NCI-H226 (cell line): Measurements from ENCODE around the gene HLA-G.
A peak's percentile ranks its signal among the peaks of the same experiment; 100 is the strongest.
"Not testable (repeated sequence)": the region's sequence is repeated elsewhere in the genome, so short reads cannot be mapped to it uniquely, and the experiment has no call there.

Source experiments
- DNase-seq: peaks from one replicate; pipeline ENCODE4 v3.0.0-alpha.2; 2015

Gene HLA-G

DNA sequence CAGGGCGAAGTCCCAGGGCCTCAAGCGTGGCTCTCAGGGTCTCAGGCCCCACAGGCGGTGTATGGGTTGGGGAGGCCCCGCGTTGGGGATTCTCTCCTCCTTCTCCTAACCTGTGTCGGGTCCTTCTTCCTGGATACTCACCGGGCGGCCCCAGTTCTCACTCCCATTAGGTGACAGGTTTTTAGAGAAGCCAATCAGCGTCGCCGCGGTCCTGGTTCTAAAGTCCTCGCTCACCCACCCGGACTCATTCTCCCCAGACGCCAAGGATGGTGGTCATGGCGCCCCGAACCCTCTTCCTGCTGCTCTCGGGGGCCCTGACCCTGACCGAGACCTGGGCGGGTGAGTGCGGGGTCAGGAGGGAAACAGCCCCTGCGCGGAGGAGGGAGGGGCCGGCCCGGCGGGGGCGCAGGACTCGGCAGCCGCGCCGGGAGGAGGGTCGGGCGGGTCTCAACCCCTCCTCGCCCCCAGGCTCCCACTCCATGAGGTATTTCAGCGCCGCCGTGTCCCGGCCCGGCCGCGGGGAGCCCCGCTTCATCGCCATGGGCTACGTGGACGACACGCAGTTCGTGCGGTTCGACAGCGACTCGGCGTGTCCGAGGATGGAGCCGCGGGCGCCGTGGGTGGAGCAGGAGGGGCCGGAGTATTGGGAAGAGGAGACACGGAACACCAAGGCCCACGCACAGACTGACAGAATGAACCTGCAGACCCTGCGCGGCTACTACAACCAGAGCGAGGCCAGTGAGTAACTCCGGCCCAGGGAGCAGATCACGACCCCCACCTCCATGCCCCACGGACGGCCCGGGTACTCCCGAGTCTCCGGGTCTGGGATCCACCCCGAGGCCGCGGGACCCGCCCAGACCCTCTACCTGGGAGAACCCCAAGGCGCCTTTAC, at the start of gene HLA-G:
Gene HLA-G (plus strand): TSS at position 247 of the 892 bp plus-strand sequence. CDS start 20 bp downstream, at position 267.
- no peak for DNase-seq

DNA sequence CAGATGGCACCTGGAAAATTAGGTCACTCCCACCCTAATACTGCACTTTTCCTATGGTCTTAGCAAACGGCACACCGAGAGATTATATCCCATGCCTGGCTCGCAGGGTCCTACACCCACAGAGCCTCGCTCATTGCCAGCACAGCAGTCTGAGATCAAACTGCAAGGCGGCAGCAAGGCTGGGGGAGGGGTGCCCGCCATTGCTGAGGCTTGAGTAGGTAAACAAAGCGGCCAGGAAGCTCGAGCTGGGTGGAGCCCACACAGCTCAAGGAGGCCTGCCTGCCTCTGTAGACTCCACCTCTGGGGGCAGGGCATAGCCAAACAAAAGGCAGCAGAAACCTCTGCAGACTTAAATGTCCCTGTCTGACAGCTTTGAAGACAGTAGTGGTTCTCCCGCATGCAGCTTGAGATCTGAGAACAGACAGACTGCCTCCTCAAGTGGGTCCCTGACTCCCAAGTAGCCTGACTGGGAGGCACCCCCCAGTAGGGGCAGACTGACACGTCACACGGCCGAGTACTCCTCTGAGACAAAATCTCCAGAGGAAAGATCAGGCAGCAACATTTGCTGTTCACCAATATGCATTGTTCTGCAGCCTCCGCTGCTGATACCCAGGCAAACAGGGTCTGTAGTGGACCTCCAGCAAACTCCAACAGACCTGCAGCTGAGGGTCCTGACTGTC, 47.5 kb upstream of the HLA-G start:
- DNase-seq, result not testable (repeated sequence)

DNA sequence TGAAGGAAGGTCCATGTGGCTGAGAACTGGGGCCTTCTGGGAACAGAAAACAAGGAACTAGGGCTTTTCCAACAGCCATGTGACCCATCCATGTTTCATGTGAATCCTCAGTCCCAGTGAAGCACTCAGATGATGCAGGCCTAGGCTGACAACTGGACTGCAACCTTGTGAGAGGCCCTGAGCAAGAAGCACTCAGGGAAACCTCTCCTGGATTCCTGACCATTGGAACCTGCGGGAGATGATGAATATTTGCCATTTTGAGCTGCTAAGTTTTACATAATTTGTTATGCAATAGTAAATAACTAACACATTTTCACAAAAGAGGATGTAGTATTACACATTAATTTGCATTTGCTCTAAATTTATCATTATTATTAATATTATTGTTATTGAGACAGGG, 38.4 kb upstream of the HLA-G start:
- DNase-seq, result no peak

DNA sequence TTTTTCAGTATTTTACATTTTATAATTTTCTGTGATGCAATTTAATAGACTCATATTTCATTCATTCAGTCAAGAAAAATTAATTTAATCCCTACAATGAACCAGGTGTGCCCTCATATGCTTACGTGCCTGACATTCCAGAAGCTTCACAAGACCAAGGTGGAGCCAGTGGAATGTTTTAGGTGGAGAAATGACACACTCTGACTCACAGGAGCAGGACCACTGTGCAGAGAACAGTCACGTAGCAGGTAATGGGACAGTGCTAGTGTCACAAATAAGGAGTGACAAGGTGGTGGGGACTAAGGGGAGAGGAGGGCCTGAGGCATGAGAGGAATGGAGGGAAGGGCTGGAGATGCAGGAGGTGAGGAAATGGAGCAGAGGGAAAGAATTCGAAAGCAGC, 37.0 kb upstream of the HLA-G start:
- no peak for DNase-seq

GRCh38 chr6:29791162-29791561, 36.5 kb upstream of the HLA-G start:
- no peak for DNase-seq

GRCh38 chr6:29791786-29792122, 35.9 kb upstream of the HLA-G start:
- no peak for DNase-seq

DNA sequence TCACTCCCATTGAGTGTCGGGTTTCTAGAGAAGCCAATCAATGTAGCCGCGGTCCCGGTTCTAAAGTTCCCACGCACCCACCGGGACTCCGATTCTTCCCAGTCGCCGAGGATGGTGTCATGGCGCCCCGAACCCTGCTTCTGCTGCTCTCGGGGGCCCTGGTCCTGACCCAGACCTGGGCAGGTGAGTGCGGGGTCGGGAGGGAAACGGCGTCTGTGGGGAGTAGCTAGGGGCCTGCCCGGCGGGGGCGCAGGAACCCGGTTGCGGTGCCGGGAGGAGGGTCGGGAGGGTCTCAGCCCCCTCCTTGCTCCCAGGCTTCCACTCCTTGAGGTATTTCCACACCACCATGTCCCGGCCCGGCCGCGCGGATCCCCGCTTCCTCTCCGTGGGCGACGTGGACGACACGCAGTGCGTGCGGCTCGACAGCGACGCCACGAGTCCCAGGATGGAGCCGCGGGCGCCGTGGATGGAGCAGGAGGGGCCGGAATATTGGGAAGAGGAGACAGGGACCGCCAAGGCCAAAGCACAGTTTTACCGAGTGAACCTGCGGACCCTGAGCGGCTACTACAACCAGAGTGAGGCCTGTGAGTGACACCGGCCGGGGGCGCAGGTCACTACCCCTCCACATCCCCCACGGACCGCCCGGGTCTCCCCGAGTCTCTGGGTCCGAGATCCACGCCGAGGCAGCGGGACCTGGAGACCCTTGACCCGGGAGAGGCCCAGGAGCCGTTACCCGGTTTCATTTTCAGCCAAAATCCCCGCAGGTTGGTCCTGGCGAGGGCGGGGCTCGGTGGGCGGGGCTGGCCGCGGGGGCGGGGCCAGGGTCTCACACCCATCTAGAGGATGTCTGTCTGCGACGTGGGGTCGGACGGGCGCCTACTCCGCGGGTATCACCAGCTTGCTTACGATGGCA, 35.2 kb upstream of the HLA-G start:
- DNase-seq, result no peak

DNA sequence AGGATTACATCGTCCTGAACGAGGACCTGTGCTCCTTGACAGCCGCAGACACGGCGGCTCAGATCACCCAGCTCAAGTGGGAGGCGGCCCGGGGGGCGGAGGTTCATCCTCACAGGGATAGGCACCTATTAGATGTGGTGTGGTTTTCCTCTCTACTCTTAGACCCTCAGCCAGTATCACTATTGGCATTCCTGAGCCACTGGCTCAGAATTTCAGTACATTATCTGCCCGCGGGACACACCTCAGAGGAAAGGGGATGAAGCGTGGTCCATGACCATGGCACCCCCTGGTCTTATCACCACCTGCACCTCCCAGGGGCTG, 34.6 kb upstream of the HLA-G start:
- no peak for DNase-seq

GRCh38 chr6:29793796-29794195, 33.8 kb upstream of the HLA-G start:
- DNase-seq, result no peak

GRCh38 chr6:29796026-29796425, 31.6 kb upstream of the HLA-G start:
- DNase-seq, result no peak

DNA sequence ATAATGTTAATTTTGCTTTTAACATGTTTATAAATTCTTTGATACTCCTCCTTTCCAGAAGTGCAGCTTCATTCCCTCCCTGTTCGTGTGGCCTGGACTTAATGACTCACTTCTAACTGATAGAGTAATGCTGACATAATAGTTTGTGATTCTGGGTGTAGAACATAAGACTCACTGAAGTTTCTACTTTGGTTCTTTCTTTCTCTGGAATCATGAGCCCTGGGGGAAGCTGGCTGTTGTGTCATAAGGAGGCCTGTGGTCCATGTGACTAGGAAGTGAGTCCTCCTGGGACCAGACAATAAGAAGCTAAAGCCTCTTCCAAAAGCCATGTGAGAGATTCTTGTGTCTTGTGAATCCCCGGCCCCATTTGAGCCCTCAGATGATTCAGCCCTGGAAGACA, 30.5 kb upstream of the HLA-G start:
- peak; percentile 85 for DNase-seq

DNA sequence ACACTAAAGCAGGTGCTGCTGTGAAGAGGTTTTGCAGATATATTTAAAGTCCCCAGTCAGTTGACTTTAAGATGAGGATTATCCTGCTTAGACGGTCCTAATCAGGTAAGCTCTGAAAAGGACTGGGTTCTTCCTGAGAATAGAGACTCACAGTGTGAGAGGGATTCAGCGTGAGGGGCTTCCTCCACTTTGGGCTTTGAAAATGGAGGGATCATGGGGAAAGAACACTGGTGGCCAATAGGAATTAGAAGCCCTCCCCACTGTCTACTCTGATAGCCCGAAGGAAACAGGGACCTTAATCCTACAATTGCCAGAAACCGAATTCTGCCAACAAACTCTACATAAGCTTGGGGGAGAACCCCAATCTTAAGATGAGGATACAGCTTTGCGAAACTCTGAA, 29.7 kb upstream of the HLA-G start:
- no peak for DNase-seq

DNA sequence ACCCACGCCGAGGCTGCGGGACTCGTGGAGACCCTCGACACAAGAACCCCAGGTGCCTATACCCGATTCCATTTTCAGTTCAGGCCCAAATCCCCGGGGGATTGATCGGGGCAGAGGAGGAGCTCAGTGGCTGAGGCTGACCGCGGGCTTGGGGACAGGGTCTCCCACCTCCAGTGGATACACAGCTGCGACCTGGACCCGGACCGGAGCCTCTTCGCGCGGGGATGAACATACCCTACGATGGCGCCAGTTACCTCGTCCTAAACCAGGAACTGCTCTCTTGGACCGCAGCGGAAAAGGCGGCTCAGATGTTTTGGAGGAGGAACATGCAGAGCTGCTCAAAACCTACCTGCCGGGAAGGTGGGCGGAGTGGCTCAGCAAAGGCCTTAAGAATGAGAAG, 27.4 kb upstream of the HLA-G start:
- no peak for DNase-seq

- no peak for DNase-seq
Observed at GRCh38 chr6:29806387-29806786, 21.2 kb upstream of the HLA-G start.

DNA sequence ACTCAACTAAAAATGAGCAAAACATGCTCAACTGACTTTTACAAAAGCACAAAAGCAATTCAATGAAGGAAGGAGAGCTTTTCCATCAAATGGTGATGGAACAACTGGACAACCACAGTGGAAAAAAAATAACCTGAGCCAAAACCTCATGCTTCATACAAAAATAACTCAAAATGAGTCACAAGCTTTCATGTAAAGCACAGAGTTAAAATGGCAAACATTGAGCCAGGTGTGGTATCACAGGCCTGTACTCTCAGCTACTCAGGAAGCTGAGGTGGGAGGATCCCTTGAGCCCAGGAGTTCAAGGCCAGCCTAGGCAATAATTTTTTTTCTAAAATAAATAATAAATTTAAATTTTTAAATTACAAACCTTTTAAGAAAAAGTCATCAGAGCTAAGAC, 18.4 kb upstream of the HLA-G start:
- no peak for DNase-seq

DNA sequence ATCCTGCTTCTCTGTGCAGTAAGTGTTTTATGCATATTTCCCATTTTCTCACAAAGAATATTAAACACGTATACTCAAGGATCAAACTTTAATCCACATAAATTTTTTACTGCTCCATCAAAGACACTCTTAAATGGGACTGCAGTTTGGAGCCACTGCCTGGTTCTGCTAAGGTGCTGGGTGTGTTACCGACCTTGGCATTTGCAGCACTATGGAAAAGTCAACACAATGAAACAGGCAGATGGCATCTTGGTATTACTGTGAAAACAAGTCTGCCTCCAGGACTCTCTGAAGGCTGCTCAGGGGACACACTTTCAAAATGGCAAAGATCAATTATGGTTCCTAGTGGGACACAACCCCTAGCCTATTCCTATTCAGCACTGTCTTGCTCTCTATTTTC, 17.3 kb upstream of the HLA-G start:
- no peak for DNase-seq

GRCh38 chr6:29811377-29811776, 16.2 kb upstream of the HLA-G start:
- no peak for DNase-seq

GRCh38 chr6:29813066-29813465, 14.6 kb upstream of the HLA-G start:
- DNase-seq, result no peak

DNA sequence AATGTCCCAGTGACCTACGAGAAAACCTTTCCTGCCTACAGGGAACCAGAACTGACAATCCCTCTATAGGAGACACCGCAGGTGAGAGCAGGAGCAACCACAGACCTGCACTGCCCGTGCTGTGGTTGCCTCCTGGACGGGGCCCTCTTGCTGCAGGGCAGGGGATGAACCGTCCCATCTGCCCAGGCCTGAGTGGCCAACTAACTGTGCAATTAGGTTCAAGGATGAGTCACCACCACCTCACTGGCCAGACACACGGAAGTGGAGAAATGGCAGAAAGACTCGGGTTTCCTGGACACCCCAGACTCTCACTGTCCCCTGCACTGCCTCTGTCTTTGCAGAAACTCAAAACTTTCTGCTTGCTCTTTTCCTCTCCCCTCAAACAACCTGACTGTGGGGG, 13.8 kb upstream of the HLA-G start:
- DNase-seq, result peak; percentile 59

GRCh38 chr6:29814379-29815117, 13.1 kb upstream of the HLA-G start:
- no peak for DNase-seq

GRCh38 chr6:29815118-29815750, 12.4 kb upstream of the HLA-G start:
- no peak for DNase-seq

GRCh38 chr6:29816030-29816429, 11.6 kb upstream of the HLA-G start:
- no peak for DNase-seq
